ENCODE results near the gene SUMO3. TPM values are rescaled to one million over a fixed set of nuclear protein-coding genes. Genes with fewer than 3 reads are reported as not detected.

SUMO3 gene
- total RNA-seq, 1 experiment from 2014 or later, result 82.9 TPM

GRCh38 chr21:44858291-44858690 lies 40.4 kb upstream of the SUMO3 start:
- Histone ChIP-seq H4K91ac (ENCODE audit: insufficient read length, low read depth, low read length) (no peak overlapping the region), H3K27me3 (ENCODE audit: insufficient read depth, low read length) (no peaks in the 10 kb centered on the region), H3K79me1 (ENCODE audit: insufficient read depth, low read depth, low read length, poor library complexity, severe bottlenecking) (no peaks in the 10 kb centered on the region), H2AK5ac (ENCODE audit: insufficient read length, low read length) (no peak overlapping the region), H3K23ac (ENCODE audit: insufficient read length, low read depth, low read length) (no peak overlapping the region), H2BK120ac (ENCODE audit: low read depth, low read length, poor library complexity, severe bottlenecking) (no peak overlapping the region), H2BK5ac (ENCODE audit: insufficient read length, low read length) (no peak overlapping the region), H3K4me1 (ENCODE audit: insufficient read depth, low read length) (no peaks in the 10 kb centered on the region), H4K20me1 (ENCODE audit: control insufficient read depth, insufficient read depth, insufficient read length) (peaks cover 3% of the 10 kb centered on the region), H3K4ac (ENCODE audit: low read depth, low read length) (no peak overlapping the region), H3K56ac (ENCODE audit: insufficient read length, low read depth, low read length) (no peak overlapping the region), H3K23me2 (ENCODE audit: insufficient read length, low read depth, low read length, poor library complexity, severe bottlenecking) (no peaks in the 10 kb centered on the region), H3K14ac (ENCODE audit: insufficient read depth, low read length) (no peak overlapping the region), H4K8ac (replicated peaks; ENCODE audit: insufficient read length, low read depth, low read length) (no peak overlapping the region), H3K27ac (ENCODE audit: insufficient read length, low read depth, low read length) (no peak overlapping the region), H3K4me2 (ENCODE audit: insufficient read depth, insufficient read length, low read length) (no peak overlapping the region), H4K5ac (ENCODE audit: insufficient read length, low read depth, low read length) (no peak overlapping the region), H2BK12ac (ENCODE audit: insufficient read length, low read depth, low read length) (no peak overlapping the region), H3K79me2 (ENCODE audit: insufficient read depth, low read length) (peaks cover 8% of the 10 kb centered on the region; the same call in 1 of the 2 replicates), H3K18ac (ENCODE audit: insufficient read length, low read depth, low read length) (no peak overlapping the region), H2BK20ac (ENCODE audit: low read depth, low read length, poor library complexity, severe bottlenecking) (no peak overlapping the region), H3K9me3 (ENCODE audit: control insufficient read depth, low read depth, low read length) (no peaks in the 10 kb centered on the region), H2BK15ac (ENCODE audit: low read depth, low read length) (no peak overlapping the region), H3T11ph (ENCODE audit: low read length) (no peak overlapping the region), H3K9ac (ENCODE audit: extremely low read depth, insufficient read length, low read length) (no peak overlapping the region), H2AFZ (ENCODE audit: low read length) (no peak overlapping the region)
- H3K4me1 Mint-ChIP-seq, result peaks cover 6% of the 10 kb centered on the region in 2 experiments; a peak in 3 of 4 replicates
- no peaks in the 10 kb centered on the region for H3K27me3 Mint-ChIP-seq (ENCODE audit: low read depth)
- H3K27ac Mint-ChIP-seq, result no peak overlapping the region; a peak in 1 of 7 replicates
- H3K9me3 Mint-ChIP-seq, result no peaks in the 10 kb centered on the region
- H3K36me3 Mint-ChIP-seq (ENCODE audit: insufficient read depth in 1 of 3, low read depth in 3 of 3), result peaks cover 43 to 78% (median 74%) of the 10 kb centered on the region in 3 experiments; a peak in 6 of 7 replicates
- TF ChIP-seq, protein P1, sequence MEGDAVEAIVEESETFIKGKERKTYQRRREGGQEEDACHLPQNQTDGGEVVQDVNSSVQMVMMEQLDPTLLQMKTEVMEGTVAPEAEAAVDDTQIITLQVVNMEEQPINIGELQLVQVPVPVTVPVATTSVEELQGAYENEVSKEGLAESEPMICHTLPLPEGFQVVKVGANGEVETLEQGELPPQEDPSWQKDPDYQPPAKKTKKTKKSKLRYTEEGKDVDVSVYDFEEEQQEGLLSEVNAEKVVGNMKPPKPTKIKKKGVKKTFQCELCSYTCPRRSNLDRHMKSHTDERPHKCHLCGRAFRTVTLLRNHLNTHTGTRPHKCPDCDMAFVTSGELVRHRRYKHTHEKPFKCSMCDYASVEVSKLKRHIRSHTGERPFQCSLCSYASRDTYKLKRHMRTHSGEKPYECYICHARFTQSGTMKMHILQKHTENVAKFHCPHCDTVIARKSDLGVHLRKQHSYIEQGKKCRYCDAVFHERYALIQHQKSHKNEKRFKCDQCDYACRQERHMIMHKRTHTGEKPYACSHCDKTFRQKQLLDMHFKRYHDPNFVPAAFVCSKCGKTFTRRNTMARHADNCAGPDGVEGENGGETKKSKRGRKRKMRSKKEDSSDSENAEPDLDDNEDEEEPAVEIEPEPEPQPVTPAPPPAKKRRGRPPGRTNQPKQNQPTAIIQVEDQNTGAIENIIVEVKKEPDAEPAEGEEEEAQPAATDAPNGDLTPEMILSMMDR (conservative IDR thresholded peaks at IDR 0.05), result no peak
- no peak overlapping the region for H3K4me3 Mint-ChIP-seq
- no CpG with 5 or more reads among the region's 15 CpGs for WGBS (ENCODE audit: extremely low coverage, insufficient read length, low lambda C conversion rate)
- no peak for DNase-seq
